KBM-7 (cell line): ENCODE data around the gene SLC26A6.

Experiments used
- DNase-seq: peaks from one replicate; pipeline ENCODE4 v3.0.0-alpha.2; 2015
- in situ Hi-C: fragments of 300-500 bp; cut with MboI; formaldehyde crosslinking; loops from 2 replicates; pipeline ENCODE4 v1.14.3; 2020; ENCODE audit warnings: low sequenced_read_pairs, low pct_unique_long_range_greater_than_20kb, mixed read lengths

The SLC26A6 gene

DNA sequence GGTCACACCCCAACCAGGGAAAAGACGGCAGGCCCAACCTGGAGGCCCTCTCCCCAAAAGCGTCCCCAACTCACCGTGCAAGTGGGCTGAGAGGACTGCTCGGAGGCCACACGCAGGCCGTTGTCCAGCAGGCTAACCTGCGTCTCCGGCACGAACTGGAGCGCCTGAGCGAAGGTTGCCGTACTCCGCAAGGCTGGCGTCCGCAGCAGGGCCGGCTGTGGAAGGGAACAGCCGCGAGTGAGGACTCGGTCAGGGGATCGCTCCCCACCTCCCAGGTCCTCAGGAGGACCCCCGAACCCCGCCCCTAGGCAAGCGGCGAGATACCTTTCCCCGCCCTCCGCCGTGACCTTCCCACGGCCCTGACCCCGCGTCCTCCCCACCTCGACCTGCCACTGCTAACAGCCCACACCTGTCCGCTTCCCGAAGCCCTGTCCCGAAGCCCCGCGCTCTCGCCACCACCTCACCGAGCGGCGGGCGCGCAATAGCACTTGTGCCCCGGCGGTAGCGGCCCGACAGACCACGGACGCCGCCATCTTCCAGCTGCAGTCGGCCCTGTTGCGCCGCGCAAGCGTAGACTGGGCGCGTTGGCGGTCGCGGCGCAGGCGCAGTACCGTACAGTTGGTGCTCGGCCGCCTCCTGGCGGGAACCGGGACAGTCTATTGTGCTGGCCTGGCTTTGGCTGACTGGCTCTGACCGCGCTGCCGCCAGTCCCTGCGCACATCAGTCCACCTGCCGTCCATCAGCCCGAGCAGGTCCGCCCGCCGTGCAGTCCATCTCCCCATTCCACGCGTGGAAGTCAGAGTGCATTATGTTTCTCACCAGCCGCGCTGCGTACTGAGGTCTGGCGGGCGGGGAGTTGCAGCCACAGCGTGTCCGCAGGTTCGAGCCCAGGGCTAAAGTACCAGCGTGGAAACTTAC is 25.9 kb downstream of the SLC26A6 start, which contains the start of gene UQCRC1:
Gene UQCRC1, minus strand, starts transcription at position 559 of the 918 bp plus-strand sequence. Its CDS starts 26 bp downstream, at position 533.
- peak; percentile 92 for DNase-seq
- in situ Hi-C loops = no loop called here

DNA sequence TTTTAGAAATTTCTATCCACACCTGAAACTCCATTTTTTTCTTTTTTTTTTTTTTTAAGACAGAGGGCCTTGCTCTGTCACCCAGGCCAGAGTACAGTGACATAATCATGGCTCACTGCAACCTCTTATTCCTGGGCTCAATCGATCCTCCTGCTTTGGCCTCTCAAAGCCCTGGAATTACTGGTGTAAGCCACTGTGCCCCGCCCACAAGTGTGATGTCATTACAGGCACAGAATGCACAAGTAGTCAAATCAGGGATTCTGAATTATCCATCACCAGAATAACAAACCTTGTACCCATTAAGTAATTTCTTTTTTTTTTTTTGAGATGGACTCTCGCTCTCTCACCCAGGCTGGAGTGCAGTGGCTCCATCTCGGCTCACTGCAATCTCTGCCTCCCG is 27.7 kb downstream of the SLC26A6 start:
- in situ Hi-C loops = no loop called here
- no peak for DNase-seq

DNA sequence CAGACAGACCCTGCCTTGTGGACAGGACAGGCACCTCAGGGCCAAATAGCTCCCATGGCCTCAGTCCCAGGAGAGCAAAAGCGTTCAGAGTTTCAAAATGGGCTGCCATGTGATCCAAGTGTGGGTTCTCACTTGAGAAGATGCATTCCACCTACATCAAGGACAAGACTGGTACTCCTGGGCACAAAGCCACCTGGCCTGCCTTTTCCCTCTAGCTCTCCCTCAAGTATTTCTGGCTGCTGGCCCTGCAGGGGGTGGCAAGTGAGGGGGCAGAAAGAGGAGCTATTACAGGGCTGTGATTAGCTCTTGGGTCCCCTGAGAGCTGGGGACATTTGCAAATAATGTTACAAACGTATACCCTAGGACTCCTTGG is 33.7 kb downstream of the SLC26A6 start:
- in situ Hi-C loops = no loop called here
- no peak for DNase-seq

DNA sequence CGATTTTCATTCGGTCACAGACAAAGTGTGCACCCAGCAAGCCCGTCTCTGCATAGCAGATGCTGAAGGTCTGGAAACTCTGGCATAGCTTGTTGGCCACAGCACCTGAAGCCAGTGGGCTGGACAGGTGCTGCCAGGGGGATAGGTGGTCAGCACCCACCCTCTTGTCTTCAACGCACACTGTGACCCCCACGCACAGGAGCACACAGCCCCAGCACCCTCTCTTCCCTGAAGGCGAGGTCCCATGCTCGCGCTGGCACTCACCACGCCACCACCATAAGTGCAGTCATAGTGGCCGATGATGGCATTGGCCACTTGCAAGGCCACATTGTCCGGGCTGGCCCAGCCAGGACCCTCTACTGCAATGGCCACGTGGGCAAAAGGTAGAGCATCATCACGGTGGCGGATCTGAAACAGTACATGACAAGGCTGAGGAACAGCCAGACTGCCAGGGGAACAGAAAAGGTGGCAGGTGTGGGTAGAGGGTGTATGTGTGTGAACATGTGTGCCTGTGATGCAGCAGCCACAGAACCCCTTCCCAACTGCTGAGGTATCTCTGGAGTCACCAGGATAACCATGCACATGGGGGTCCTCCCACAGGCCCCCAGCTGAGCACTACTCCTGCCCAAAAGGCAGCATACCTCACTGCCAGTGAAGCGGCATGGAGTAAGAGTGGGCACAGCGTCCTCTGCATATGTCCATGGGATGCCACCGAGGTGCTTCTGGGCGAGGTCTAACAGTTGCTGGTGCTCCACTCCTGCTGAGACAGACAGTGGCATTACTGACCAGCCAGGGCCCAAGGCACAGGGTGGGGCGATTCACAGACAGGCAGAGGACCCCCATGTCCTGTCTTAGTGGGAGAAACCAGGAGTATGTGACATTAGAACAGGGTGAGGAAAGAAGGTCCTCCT is 34.3 kb downstream of the SLC26A6 start:
- DNase-seq = no peak
- in situ Hi-C loops = no loop called here

DNA sequence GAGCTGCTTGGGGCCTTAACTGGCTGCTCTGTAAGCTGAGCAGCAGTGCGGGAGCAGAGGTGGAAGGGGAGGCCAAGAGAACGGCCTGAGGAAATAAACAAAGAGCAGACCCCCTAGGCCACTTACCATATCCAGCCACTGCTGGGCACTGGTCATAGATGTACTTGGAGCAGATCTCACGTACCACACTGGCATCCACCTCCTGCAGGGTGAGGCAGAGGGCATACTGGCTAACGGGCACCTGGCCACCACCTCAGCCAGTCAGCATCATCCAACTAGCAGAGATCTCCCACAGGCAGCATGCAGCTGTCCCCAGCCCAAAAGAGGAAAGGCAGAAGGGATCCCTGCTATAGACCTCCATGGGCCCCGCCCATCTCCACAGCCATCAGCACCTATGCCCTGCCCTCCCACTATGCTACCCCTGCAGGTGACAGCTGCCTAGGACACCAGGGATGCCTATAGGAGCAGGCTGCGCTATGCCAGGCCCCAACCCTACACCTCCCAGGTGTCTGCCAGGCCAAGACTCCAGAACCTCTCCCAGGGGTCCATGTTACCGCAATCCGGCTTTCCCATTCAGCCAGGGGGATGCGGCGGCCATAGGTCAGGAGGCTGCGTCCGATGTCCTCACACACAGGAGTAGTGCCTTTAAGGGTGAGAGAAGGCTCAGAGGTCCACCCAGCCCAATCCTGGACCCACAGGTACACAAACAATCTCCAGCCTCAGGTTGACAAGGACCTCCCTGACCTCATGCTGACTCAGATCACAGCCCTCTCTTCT is 35.6 kb downstream of the SLC26A6 start:
- in situ Hi-C loops = no loop called here
- no peak for DNase-seq

DNA sequence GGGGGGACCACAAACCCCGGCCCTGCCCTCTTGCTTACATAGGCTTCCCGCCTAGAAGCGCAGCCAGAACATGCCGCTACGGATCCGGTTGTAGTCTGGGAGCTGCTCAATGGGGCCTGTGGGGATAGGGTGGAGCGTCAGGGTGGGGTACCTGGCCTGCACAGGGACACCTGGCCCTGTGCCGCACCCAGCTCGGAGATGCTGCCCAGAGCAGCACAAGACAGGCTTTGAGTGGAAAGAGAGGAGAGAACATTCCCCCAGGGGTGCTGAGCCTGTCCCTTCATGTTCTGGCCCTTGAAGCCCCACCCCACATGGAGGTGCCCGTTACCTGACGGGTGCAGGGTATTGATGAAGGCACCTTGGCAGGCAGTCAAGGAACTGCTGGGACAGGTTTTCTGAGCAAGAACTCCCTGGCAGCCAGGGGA is 36.2 kb downstream of the SLC26A6 start:
- in situ Hi-C loops = no loop called here

DNA sequence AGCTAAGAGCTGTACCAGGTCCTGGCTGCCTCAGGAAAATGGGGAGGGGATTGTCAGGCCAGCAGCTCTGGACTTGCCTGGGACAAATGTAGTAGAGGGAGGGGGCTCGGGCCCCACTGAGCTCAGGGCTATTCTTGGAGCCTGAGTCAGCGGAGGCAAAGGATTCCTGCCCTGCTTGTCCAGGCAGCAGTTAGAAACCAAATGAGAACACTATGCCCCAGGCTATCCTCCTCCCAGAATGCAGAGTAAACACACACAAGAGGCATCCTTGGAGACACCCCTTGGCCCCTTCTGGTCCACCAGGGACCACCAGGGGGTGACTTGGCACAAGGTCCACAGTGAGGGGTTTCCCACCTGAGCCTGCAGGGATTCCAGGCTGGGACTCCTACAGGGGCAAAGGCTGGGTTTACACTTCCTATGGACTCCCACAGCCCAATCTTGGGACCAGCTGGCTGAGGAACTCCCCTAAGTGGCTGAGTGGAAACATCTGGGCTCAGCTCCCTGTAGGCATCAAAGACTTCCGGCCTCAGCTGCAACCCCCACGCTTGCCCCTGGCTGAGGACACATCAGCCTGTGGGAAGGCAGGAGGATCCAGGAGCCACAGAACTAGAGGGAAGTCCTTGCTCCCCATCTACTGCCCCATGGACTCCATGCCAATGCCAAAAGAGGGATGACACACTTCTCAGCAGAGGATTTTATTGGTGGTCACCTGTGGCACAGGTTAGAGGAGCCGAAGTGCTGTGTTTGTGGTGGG is 36.8 kb downstream of the SLC26A6 start:
- in situ Hi-C loops = no loop called here
- DNase-seq = peak; percentile 49

More for the DNA sequence above, 36.2 kb downstream of the SLC26A6 start:
- no peak for DNase-seq

DNA sequence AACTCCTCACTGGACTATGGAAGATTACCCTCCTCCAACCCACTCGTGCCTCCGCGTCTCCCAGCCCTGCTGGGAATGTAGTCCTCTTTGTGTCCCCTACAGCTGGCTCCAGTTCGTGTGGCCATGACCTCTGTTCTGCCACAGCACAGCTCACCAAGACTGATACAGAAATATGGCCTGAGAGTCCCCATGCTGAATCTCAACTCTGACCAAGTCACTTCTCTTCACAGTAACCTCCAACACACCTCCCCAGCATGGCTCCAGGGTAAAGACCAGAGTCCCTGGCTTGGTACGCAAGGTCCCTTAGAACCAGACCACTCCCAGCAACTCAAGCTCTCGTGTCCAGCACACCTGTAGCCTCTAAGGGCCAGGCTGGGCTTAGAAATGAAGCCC is 37.9 kb downstream of the SLC26A6 start:
- in situ Hi-C loops = no loop called here
- DNase-seq = no peak

DNA sequence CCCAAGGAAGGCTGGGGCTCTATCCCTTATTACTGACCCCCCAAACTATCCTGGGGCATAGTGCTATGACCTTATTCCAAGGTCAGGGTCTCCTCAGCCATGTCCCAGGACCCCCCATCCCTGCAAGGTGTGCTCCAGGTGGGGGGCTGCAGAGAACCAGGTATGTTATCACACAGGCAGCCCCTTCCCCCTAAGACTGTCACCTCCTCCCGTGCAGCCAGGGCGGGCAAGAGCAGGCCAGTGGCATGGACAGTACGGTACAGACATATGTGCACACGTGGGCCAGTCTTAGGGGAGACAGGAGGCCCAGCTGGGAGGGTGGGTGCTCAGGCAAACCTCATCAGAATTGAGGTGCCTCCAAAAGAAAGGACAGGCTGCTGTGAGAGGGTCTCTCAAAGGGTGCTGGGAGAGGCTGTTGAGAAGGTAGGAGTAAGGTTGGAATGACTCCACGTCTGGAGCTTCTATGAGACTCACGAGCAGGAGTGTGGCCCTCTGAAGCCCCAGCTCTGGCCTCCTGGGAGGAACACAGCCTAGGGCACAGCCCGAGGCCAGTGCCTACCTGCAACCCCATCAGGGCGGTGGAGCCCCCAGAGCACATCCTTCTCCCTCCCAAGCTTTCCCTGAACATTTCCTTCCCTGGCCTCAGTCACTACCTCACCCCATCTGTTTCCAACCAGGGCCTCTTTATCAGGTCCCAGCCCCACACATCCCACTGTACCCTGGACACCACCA is 38.4 kb downstream of the SLC26A6 start:
- no peak for DNase-seq
- in situ Hi-C loops = no loop called here

DNA sequence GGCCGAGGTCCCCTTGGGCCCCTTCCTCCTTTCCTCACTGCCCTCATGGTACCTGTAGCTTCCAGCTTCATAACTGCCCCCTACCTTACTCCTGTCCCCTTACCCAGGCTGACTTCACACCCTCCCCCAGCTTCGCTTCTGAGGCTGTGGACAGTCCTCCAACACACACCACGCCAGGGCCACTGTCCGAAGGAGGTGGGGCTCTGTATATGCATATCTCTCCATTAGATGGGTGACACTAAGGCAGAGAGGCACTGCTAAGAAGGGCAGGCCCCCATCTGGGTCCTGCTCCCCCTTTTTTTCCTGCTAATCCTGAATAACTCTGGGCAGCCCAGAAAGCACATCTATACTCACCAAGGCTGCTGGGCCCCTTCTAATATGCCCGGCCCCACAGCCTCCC is 39.1 kb downstream of the SLC26A6 start:
- in situ Hi-C loops = no loop called here
- no peak for DNase-seq

DNA sequence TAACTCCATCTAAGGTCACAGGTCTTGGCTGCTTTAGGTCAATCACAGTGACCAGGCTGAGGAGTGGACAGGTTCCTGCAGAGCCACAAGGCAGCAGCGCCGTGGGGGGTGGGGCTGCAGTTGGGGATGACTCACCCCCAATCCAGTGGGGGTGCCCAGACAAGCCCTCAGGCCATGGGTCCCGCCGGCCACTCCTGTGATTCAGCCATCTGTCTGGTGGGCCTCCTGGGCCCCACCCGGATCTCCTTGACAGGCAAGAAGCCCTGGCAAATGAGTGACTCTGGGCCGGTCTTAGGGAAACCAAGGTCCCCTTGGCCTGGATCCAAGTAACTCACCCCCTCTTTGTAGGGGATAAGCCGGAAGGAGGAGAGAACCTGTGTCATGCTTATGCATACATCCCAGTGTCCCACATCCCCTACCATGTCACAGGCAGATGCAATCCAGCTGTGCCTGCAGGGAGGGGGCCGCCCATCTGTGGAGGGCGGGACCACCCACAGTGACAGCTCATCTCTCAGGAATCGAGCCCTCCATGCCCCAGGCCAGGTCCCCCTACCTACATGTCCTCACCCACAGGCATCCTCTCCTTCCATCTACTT is 39.6 kb downstream of the SLC26A6 start:
- in situ Hi-C loops = no loop called here
- DNase-seq = no peak

DNA sequence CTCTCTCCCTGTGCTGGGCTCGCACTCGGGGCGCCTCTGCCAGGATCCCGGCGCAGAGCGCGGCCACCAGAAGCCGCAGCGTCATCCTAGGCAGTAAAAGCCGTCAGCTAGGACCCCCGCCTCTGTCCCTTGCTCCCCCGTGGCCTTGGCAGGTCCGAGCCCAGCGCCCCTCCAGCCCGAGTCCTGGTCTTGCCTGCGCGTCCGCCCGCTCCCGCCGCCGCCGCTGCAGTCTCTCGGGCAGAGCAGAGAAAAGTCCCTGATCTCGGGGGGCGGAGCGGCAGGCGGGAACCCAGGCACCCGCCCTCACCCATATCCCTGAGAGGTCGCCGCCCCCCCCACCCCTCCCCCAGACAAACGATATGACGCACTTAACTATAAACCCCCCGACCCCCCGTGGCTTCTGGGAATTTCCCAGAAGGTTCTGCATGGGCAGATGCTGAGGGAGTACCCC is 40.2 kb downstream of the SLC26A6 start, which contains the start of gene COL7A1:
Gene COL7A1, minus strand, starts transcription at position 255 of the 451 bp plus-strand sequence. Its CDS starts 170 bp downstream, at position 85.
- in situ Hi-C loops = no loop called here
- DNase-seq = no peak

DNA sequence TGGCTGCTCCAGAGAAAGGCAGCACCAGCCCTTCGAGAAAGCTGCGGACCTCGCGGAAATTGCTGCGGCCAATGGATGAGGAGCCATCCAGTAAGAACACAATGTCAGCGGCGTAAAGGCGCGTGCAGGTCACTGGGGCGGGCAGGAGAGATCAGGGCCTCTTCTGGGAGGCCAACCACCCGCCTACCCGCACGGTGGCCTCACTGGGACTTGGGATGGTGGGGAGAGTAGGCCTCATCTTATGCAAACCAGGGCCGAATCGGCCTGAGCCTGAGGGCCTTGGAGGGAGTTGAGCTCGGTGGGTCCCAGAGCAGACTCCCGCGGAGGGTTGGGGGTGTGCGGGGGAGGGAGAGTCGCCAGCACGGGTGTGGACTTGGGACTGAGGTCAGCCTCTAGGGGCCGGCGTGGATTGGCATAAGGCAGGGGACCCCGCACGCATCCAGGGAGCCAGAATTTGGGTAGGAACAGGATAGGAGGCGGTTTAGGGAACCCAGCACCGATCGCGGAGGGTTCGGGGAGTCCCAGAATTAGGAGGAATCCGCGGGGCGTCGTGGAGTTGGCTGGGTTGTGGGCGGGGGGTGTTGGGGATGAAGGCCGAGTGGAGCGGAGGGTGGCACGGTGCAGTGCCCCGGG is 40.7 kb downstream of the SLC26A6 start:
- no peak for DNase-seq
- in situ Hi-C loops = no loop called here

DNA sequence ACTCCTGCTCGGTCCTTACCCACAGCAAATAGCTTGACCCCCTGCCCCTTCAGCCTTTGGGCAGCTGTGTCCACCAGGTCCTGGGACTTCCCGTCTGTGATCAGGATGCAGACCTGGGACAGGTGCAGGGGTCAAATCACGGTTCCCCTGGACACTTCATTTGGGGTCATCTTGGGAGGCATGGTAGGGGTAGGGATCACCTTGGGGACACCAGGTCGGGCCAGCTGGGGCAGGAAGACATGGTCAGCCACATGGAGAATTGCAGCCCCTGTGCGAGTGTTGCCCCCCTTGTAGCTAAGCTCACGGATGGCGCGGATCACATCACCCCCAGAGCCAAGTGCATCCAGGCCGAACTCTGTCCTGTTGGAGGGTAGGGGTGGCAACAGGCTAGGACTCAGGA is 41.9 kb downstream of the SLC26A6 start:
- in situ Hi-C loops = no loop called here
- DNase-seq = no peak

DNA sequence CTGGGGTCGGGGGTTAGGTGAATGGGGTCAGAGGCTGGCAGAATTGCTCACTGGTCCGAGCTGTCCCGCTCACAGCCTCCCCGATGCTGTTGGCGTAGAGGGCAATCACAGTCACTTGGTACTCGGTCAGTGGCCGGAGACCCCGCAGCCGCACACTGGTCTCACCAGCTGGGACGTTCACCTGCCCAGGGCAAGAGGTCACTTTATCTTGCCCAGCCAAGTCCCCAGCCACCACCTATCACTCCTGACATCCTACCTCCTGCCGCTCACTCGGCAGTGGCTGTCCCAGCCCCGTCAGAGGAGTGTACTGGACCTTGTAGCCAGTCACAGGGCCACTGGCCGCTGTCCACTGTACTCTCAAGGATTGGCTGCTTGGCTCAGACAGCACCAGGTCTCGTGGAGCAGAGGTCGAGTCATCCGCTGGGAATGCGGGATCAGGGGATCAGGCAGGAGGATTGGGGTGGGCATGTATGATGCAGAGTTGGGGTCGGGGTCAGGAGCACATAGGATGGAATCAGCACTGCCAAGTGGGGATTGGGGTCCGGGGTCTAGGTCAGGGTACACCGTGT is 42.7 kb downstream of the SLC26A6 start:
- DNase-seq = no peak
- in situ Hi-C loops = no loop called here

DNA sequence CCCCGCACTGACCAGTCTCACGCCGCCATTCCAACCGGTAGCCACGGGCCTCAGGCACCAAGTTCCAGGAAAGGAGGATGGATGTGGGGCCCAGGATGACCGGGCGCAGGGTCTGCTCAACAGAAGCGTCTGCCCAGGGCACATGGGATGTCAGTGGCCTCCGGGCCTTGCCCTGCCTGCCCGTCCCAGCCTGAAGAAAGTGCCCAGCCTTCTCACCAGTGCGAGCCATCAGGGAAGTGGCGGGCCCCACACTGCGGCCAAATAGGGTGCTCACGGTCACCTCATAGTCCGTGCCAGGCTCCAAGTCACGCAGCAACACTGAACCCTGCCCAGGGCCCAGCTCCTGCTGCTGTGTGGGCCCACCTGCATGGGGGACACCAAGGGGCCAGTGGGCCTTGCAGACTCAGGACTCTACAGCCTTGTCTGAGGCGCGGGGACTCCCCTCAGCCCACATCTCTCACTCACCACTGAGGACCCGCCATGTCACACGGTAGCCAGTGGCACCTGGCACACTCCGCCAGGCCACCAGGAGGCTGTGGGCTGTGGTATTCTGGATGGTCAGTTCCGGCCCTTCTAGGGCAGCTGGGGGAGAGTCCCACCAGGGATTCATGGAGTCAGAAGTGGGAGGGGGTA is 43.3 kb downstream of the SLC26A6 start:
- no peak for DNase-seq
- in situ Hi-C loops = no loop called here
